GM12878 (cell line): ENCODE measurements around the gene SGSH. TPM values are rescaled to one million over a fixed set of nuclear protein-coding genes. Genes with fewer than 3 reads are reported as not detected.

Experiments
- ATAC-seq: fragments of 200-7000 bp; cut with Tn5 transposase; 3 replicates; pipeline ENCODE4 v1.9.1; 2020; ENCODE audit warnings: mild to moderate bottlenecking, moderate library complexity
- BruUV-seq: library from RNA; stranded (reverse); fragments of 400-500 nt; replicated peaks from 2 replicates; lab custom pipeline; 2021; lab: Mats Ljungman, UMichigan
- CTCF ChIA-PET: fragments of 300-600 bp; sonication (Branson Sonifier 250); formaldehyde crosslinking; extraction: SDS; loops from one replicate; lab custom pipeline; 2021; ENCODE audit warnings: inconsistent platforms; lab: Yijun Ruan, JAX
- POLR2A ChIA-PET: fragments of 350-600 bp; formaldehyde crosslinking; extraction: SDS; loops from one replicate; lab custom pipeline; 2021; ENCODE audit warnings: inconsistent platforms; lab: Charles Lee
- RAD21 ChIA-PET: fragments of 300-600 bp; sonication (Branson Sonifier 250); formaldehyde crosslinking; loops from one replicate; lab custom pipeline; 2023; ENCODE audit warnings: antibody characterized with exemption; ENCODE audit not compliant: unreplicated experiment; lab: Charles Lee
- SMC1A ChIA-PET: fragments of 300-600 bp; sonication (Branson Sonifier 250); formaldehyde crosslinking; loops from one replicate; lab custom pipeline; 2023; ENCODE audit not compliant: unreplicated experiment, uncharacterized antibody; lab: Charles Lee
- DNase-seq: peaks from one replicate; pipeline ENCODE4 v3.0.0-alpha.2; 2011; ENCODE audit warnings: low read depth, low spot score
- FAIRE-seq: peaks from 3 replicates; lab custom pipeline; 2011; peaks lifted over from hg19 to GRCh38; lab: Jason Lieb, UNC
- H2AFZ ChIP-seq: 2 replicates; pipeline ENCODE4 v1.6.0; 2011; ENCODE audit warnings: low read depth, low read length, control low read depth; ENCODE audit not compliant: control insufficient read depth
- H3K27ac ChIP-seq: 2 replicates; pipeline ENCODE4 v1.5.1; 2011; ENCODE audit warnings: control low read depth; ENCODE audit not compliant: control insufficient read depth, insufficient read depth
- H3K27me3 ChIP-seq, 2 experiments: replicated peaks in 1 of 2; 2 replicates each; pipeline versions ENCODE4 v1.6.0 to v1.6.1; 2011; ENCODE audit warnings: low read length in 1 of 2; ENCODE audit not compliant: control insufficient read depth in 2 of 2, insufficient read depth in 2 of 2
- H3K36me3 ChIP-seq, 2 experiments: 2 replicates each; pipeline ENCODE4 v1.5.1; 2011; ENCODE audit warnings: low read length in 1 of 2; ENCODE audit not compliant: control insufficient read depth in 2 of 2, insufficient read depth in 2 of 2
- H3K4me1 ChIP-seq: 2 replicates; pipeline ENCODE4 v1.6.1; 2011; ENCODE audit warnings: mild to moderate bottlenecking, low read length, moderate library complexity, mixed read lengths; ENCODE audit not compliant: control insufficient read depth, insufficient read depth
- H3K4me2 ChIP-seq: 2 replicates; pipeline ENCODE4 v1.6.0; 2011; ENCODE audit warnings: control low read depth; ENCODE audit not compliant: control insufficient read depth, insufficient read depth
- H3K4me3 ChIP-seq: fragments of 200-600 bp; sonication (generic); 2 replicates; pipeline ENCODE4 v1.5.1; 2016
- H3K79me2 ChIP-seq: 2 replicates; pipeline ENCODE4 v1.6.0; 2011; ENCODE audit warnings: low read length; ENCODE audit not compliant: control insufficient read depth, insufficient read depth
- H3K9ac ChIP-seq: 2 replicates; pipeline ENCODE4 v1.8.0; 2011; ENCODE audit warnings: low read length, control low read depth, mixed read lengths; ENCODE audit not compliant: control insufficient read depth, insufficient read depth
- H3K9me3 ChIP-seq: replicated peaks from 3 replicates; pipeline ENCODE4 v1.5.1; 2011; ENCODE audit warnings: mild to moderate bottlenecking, low read length; ENCODE audit not compliant: control insufficient read depth, insufficient read depth
- H4K20me1 ChIP-seq: 2 replicates; pipeline ENCODE4 v1.6.0; 2011; ENCODE audit not compliant: control insufficient read depth, insufficient read depth
- BCL11A ChIP-seq: IDR thresholded peaks from 2 replicates; pipeline ENCODE4 v1.6.1; 2011; ENCODE audit warnings: low read depth, low read length
- CBX5 ChIP-seq: sonication (generic); IDR thresholded peaks from 2 replicates; pipeline ENCODE4 v1.6.1; 2016; ENCODE audit warnings: low read depth, moderate library complexity, mild to moderate bottlenecking, inconsistent platforms
- CREB1 ChIP-seq: IDR thresholded peaks from 2 replicates; pipeline ENCODE4 v1.6.1; 2012; ENCODE audit warnings: low read depth, mild to moderate bottlenecking, inconsistent platforms
- EED ChIP-seq: sonication (generic); IDR thresholded peaks from 2 replicates; pipeline ENCODE4 v1.6.1; 2016; ENCODE audit warnings: antibody characterized with exemption, low read depth
- ESRRA ChIP-seq: IDR thresholded peaks from 2 replicates; pipeline ENCODE4 v1.6.1; 2012; ENCODE audit warnings: mild to moderate bottlenecking, low read length, improper control_type of control experiment
- ETV6 ChIP-seq, 2 experiments: fragments of 450-650 bp in 1 of 2; IDR thresholded peaks in 1 of 2; conservative IDR thresholded peaks in 1 of 2; 2 replicates each; pipeline ENCODE4 v1.6.1; 2014; ENCODE audit warnings: antibody characterized with exemption in 1 of 2, borderline replicate concordance in 1 of 2, low read depth in 1 of 2, mild to moderate bottlenecking in 1 of 2, moderate library complexity in 1 of 2
- MLLT1 ChIP-seq: fragments of 450-650 bp; IDR thresholded peaks from 2 replicates; pipeline ENCODE4 v1.6.1; 2016; ENCODE audit warnings: mild to moderate bottlenecking
- NBN ChIP-seq: fragments of 450-650 bp; IDR thresholded peaks from 2 replicates; pipeline ENCODE4 v1.6.1; 2016
- NFIC ChIP-seq: IDR thresholded peaks from 2 replicates; pipeline ENCODE4 v1.6.1; 2012; ENCODE audit warnings: low read depth, mild to moderate bottlenecking, inconsistent platforms, low read length, moderate library complexity
- NFYA ChIP-seq: IDR thresholded peaks from 2 replicates; pipeline ENCODE4 v1.6.1; 2011; ENCODE audit warnings: low read depth, mild to moderate bottlenecking, low read length, improper control_type of control experiment, borderline replicate concordance
- PAX5 ChIP-seq: IDR thresholded peaks from 2 replicates; pipeline ENCODE4 v1.6.1; 2011; ENCODE audit warnings: low read depth, low read length, borderline replicate concordance
- PAX8 ChIP-seq: fragments of 450-650 bp; IDR thresholded peaks from 2 replicates; pipeline ENCODE4 v1.6.1; 2017; ENCODE audit warnings: mild to moderate bottlenecking, moderate library complexity
- POLR2AphosphoS2 ChIP-seq: IDR thresholded peaks from 2 replicates; pipeline ENCODE4 v1.6.1; 2011; ENCODE audit warnings: low read depth, mild to moderate bottlenecking, low read length, improper control_type of control experiment, moderate library complexity
- RB1 ChIP-seq: fragments of 450-650 bp; formaldehyde crosslinking; IDR thresholded peaks from 2 replicates; pipeline ENCODE4 v1.6.1; 2017; ENCODE audit warnings: mild to moderate bottlenecking, borderline replicate concordance
- RELA ChIP-seq: fragments of 450-650 bp; IDR thresholded peaks from 2 replicates; pipeline ENCODE4 v1.8.0; 2014; ENCODE audit warnings: borderline replicate concordance; ENCODE audit not compliant: partially characterized antibody
- RFX5 ChIP-seq: IDR thresholded peaks from 2 replicates; pipeline ENCODE4 v1.6.1; 2011; ENCODE audit warnings: low read depth, low read length, improper control_type of control experiment
- ZNF274 ChIP-seq: IDR thresholded peaks from one replicate; pipeline ENCODE4 v1.8.0; 2011; ENCODE audit not compliant: insufficient read length, insufficient read depth
- ZNF592 ChIP-seq: fragments of 450-650 bp; IDR thresholded peaks from 2 replicates; pipeline ENCODE4 v1.6.1; 2017; ENCODE audit warnings: mild to moderate bottlenecking, moderate library complexity
- WGBS: methylation state at CpG from one replicate; pipeline ENCODE4 v1.1.6; 2016; ENCODE audit warnings: low lambda C conversion rate; ENCODE audit not compliant: insufficient replicate concordance, insufficient coverage; ENCODE audit errors: missing lambda C conversion rate; 5-methylcytosine and 5-hydroxymethylcytosine counted together
- in situ Hi-C: fragments of 300-500 bp; cut with MboI; formaldehyde crosslinking; loops from 9 replicates; pipeline ENCODE4 v1.14.3; 2018; ENCODE audit warnings: mixed read lengths
- intact Hi-C: fragments of 100-400 bp; cut with micrococcal nuclease; formaldehyde crosslinking; loops from one replicate; pipeline ENCODE4 v1.14.2; 2022; ENCODE audit not compliant: unreplicated experiment
- polyA plus RNA-seq, 11 experiments: library from polyadenylated mRNA; depleted of rRNA in 4 of 11; unstranded in 6 of 11; stranded (reverse) in 5 of 11; fragments of >200 nt; fragmentation: Nextera tagmentation in 4 of 11; fragmentation: Illumina TruSeq in 1 of 11; extraction: Ambion mirVana in 4 of 11; extraction: Trizol in 1 of 11; gene quantifications; 1 replicate in 1 of 11; 2 replicates in 10 of 11; pipeline versions ENCODE4 v1.2.1 to v1.2.3, GENCODE V29; 2011 to 2016; ENCODE audit warnings: inconsistent platforms in 2 of 11, missing spikeins in 2 of 11, low read depth in 1 of 11
- total RNA-seq, 4 experiments: library from RNA; depleted of rRNA in 3 of 4; stranded (reverse); fragments of >200 nt in 3 of 4; fragmentation: Illumina TruSeq in 1 of 4; extraction: Trizol in 1 of 4; gene quantifications; 2 replicates each; pipeline versions ENCODE4 v1.2.1 to v1.2.3, GENCODE V29; 2013 to 2021

SGSH gene
- total and polyA plus RNA-seq, 10 of the 15 experiments (the other 5 are each of a cell fraction or from before 2014, with no cell fraction given), result 0.13 to 17.2 (median 6.0) TPM

GRCh38 chr17:80268427-80268826, 48.3 kb upstream of the SGSH start (continued):
- TF ChIP-seq ZNF592, result no peak
- TF ChIP-seq EED, result no peak
- TF ChIP-seq RFX5, result no peak
- TF ChIP-seq ESRRA, result no peak
- TF ChIP-seq RB1, result no peak
- TF ChIP-seq PAX5, result no peak

DNA sequence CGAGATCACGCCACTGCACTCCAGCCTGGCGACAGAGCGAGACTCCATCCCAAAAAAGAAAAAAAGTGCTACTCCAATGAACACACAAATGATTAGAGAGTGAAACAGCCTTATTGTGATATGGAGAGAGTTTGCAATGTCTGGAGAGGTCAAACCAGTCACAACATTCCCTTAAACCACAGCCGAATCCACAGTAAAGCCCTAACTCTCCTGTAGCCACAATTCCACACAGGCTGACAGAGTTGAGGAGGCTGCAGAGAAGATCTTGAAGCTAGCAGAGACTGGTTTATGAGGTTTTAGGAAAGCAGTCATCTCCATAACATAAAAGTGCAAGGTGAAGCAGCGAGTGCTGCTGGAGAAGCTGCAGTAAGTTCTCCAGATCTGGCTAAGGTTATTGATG, 47.3 kb upstream of the SGSH start:
- ChIA-PET POLR2A (interaction anchor here (0.6 to 0.7 kb wide), 2 partner anchors 173 to 247 kb away, joined by 3 to 4 read pairs; no protein-coding TSS in a partner anchor), CTCF (interaction anchor here (1.0 kb wide), 1 partner anchor 19 kb away, joined by 3 read pairs; no protein-coding TSS in a partner anchor), SMC1A (interaction anchor here (0.6 kb wide), 1 partner anchor 82 kb away, joined by 3 read pairs; no protein-coding TSS in a partner anchor), RAD21 (no interaction called here)
- Histone ChIP-seq H4K20me1 (peaks cover 5% of the 10 kb centered on the region), H3K27me3 (no peaks in the 10 kb centered on the region), H3K9me3 (no peaks in the 10 kb centered on the region; the same call in 2 of the 3 replicates), H3K4me3 (no peak overlapping the region), H3K4me2 (no peak overlapping the region; the same call in 1 of the 2 replicates), H3K9ac (no peak overlapping the region), H3K4me1 (peaks cover 17% of the 10 kb centered on the region), H2AFZ (no peak overlapping the region), H3K79me2 (peaks cover 61% of the 10 kb centered on the region), H3K36me3 (peaks cover 8 to 32% of the 10 kb centered on the region in 2 experiments; a peak in 3 of 4 replicates), H3K27ac (no peak overlapping the region)
- WGBS, result 100% methylated on average over 6 of the region's 6 CpGs
- no peak for FAIRE-seq
- in situ Hi-C loops (no loop called here), intact Hi-C loops (no loop called here)
- no peak for ATAC-seq
- BruUV-seq, result no TSS peak
- no peak for DNase-seq
- TF ChIP-seq ZNF274 (no peak), MLLT1 (no peak), RELA (no peak), CREB1 (no peak), NFYA (no peak), BCL11A (no peak), POLR2AphosphoS2 (no peak), NFIC (no peak), ETV6 (conservative IDR thresholded peaks at IDR 0.05 in 1 of 2, IDR thresholded peaks at IDR 0.05 in 1 of 2; ENCODE audit: borderline replicate concordance in 1 of 2, low read depth in 1 of 2) (no peak), NBN (no peak), CBX5 (no peak), PAX8 (no peak)
